Muscle of leg (tissue), 11 donors: Measurements from ENCODE around the gene OOSP3. TPM values are rescaled to one million over a fixed set of nuclear protein-coding genes. Genes with fewer than 3 reads are reported as not detected.
"Not testable (repeated sequence)": the region's sequence is repeated elsewhere in the genome, so short reads cannot be mapped to it uniquely, and the experiment has no call there.

Experiments
- DNase-seq: peaks from one replicate; pipeline ENCODE4 v3.0.0; 2013
- H3K27ac ChIP-seq: one replicate; pipeline ENCODE4 v1.5.1; 2013; ENCODE audit warnings: mild to moderate bottlenecking, low read length, control low read depth
- H3K27me3 ChIP-seq: one replicate; pipeline ENCODE4 v1.6.1; 2013; ENCODE audit warnings: low read length; ENCODE audit not compliant: control insufficient read depth, insufficient read depth
- H3K36me3 ChIP-seq: one replicate; pipeline ENCODE4 v1.6.1; 2013; ENCODE audit warnings: low read length; ENCODE audit not compliant: control insufficient read depth, insufficient read depth
- H3K4me1 ChIP-seq: one replicate; pipeline ENCODE4 v1.6.1; 2013; ENCODE audit warnings: low read length; ENCODE audit not compliant: control insufficient read depth, insufficient read depth
- H3K4me3 ChIP-seq: one replicate; pipeline ENCODE4 v1.5.1; 2013; ENCODE audit warnings: low read length, control low read depth
- H3K9me3 ChIP-seq: replicated peaks from 2 replicates; pipeline ENCODE4 v1.6.1; 2013; ENCODE audit warnings: low read depth, low read length; ENCODE audit not compliant: control insufficient read depth
- WGBS: methylation state at CpG from one replicate; pipeline ENCODE4 v1.1.5; 2013; ENCODE audit warnings: missing lambda C conversion rate; ENCODE audit not compliant: insufficient coverage; 5-methylcytosine and 5-hydroxymethylcytosine counted together
- polyA plus RNA-seq, 8 donors: library from polyadenylated mRNA; unstranded; fragments of 120-200 nt; gene quantifications; one replicate each; pipeline versions ENCODE4 v1.2.1 to v1.2.3, GENCODE V29; 2013; ENCODE audit warnings: inconsistent platforms in 1 of 8, low replicate concordance in 1 of 8; ENCODE audit not compliant: insufficient read length in 8 of 8, insufficient read depth in 1 of 8
- total RNA-seq: library from RNA; stranded (reverse); fragments of 120-200 nt; gene quantifications from one replicate; pipeline ENCODE4 v1.2.4, GENCODE V29; 2013

The OOSP3 gene
- total and polyA plus RNA-seq, 9 donors = not detected

GRCh38 chr11:59867946-59868345 is 10.6 kb upstream of the OOSP3 start:
- Histone ChIP-seq H3K27ac (no peak overlapping the region), H3K4me1 (no peaks in the 10 kb centered on the region)
- 89% methylated on average over 1 of the region's 2 CpGs for WGBS

GRCh38 chr11:59872076-59872475 is 6.5 kb upstream of the OOSP3 start:
- no peak overlapping the region for H3K4me3 ChIP-seq
- H3K27ac ChIP-seq = no peak overlapping the region
- no peaks in the 10 kb centered on the region for H3K4me1 ChIP-seq
- no peaks in the 10 kb centered on the region for H3K27me3 ChIP-seq
- no peaks in the 10 kb centered on the region for H3K36me3 ChIP-seq
- no peaks in the 10 kb centered on the region for H3K9me3 ChIP-seq
- DNase-seq = no peak

More at GRCh38 chr11:59867946-59868345, 10.6 kb upstream of the OOSP3 start:
- Histone ChIP-seq H3K36me3 (no peaks in the 10 kb centered on the region), H3K27me3 (no peaks in the 10 kb centered on the region), H3K4me3 (no peak overlapping the region), H3K9me3 (no peaks in the 10 kb centered on the region)
- DNase-seq = no peak

- DNase-seq = no peak
- H3K4me1 ChIP-seq = no peaks in the 10 kb centered on the region
- no peak overlapping the region for H3K4me3 ChIP-seq
- H3K27ac ChIP-seq = no peak overlapping the region
- no peaks in the 10 kb centered on the region for H3K36me3 ChIP-seq
- no peaks in the 10 kb centered on the region for H3K9me3 ChIP-seq
- WGBS = 80% methylated on average over 1 of the region's 9 CpGs
- H3K27me3 ChIP-seq = no peaks in the 10 kb centered on the region
These were observed 2.6 kb upstream of the OOSP3 start for GRCh38 chr11:59875856-59876519.

- H3K36me3 ChIP-seq = no peaks in the 10 kb centered on the region
- H3K27me3 ChIP-seq = no peaks in the 10 kb centered on the region
- H3K27ac ChIP-seq = no peak overlapping the region
- H3K4me1 ChIP-seq = no peaks in the 10 kb centered on the region
- no peak for DNase-seq
- no peak overlapping the region for H3K4me3 ChIP-seq
- H3K9me3 ChIP-seq = no peaks in the 10 kb centered on the region
These were observed 1.3 kb upstream of the OOSP3 start for GRCh38 chr11:59877325-59877724.

- Histone ChIP-seq H3K27ac (no peak overlapping the region), H3K4me3 (no peak overlapping the region), H3K4me1 (no peaks in the 10 kb centered on the region), H3K36me3 (no peaks in the 10 kb centered on the region), H3K9me3 (no peaks in the 10 kb centered on the region), H3K27me3 (no peaks in the 10 kb centered on the region)
- DNase-seq = no peak
These were observed 798 bp upstream of the OOSP3 start for GRCh38 chr11:59877784-59878183.

- Histone ChIP-seq H3K27me3 (no peaks in the 10 kb centered on the region), H3K9me3 (no peaks in the 10 kb centered on the region), H3K36me3 (no peaks in the 10 kb centered on the region), H3K4me1 (no peaks in the 10 kb centered on the region), H3K4me3 (no peak overlapping the region), H3K27ac (no peak overlapping the region)
- 80% methylated on average over 1 of the region's 1 CpG for WGBS
- DNase-seq = no peak
These were observed 985 bp downstream of the OOSP3 start for GRCh38 chr11:59879567-59879966.

- no peak for DNase-seq
- Histone ChIP-seq H3K36me3 (no peaks in the 10 kb centered on the region), H3K4me1 (no peaks in the 10 kb centered on the region), H3K27me3 (no peaks in the 10 kb centered on the region), H3K9me3 (peaks cover 8% of the 10 kb centered on the region), H3K4me3 (no peak overlapping the region), H3K27ac (no peak overlapping the region)
- no CpG with 5 or more reads among the region's 1 CpG for WGBS
These were observed 5.0 kb downstream of the OOSP3 start for GRCh38 chr11:59883597-59883996.

- H3K4me1 ChIP-seq, H3K36me3 ChIP-seq, H3K4me3 ChIP-seq, H3K27ac ChIP-seq, DNase-seq, H3K27me3 ChIP-seq: not testable (repeated sequence)
- peaks cover 12% of the 10 kb centered on the region for H3K9me3 ChIP-seq
These were observed 8.6 kb downstream of the OOSP3 start for GRCh38 chr11:59887156-59887555.

GRCh38 chr11:59891781-59892181 is 13.2 kb downstream of the OOSP3 start:
- no peak overlapping the region for H3K4me3 ChIP-seq
- peak; percentile 4 for DNase-seq
- H3K9me3 ChIP-seq = peaks cover 11% of the 10 kb centered on the region
- no peaks in the 10 kb centered on the region for H3K27me3 ChIP-seq
- no peaks in the 10 kb centered on the region for H3K4me1 ChIP-seq
- H3K27ac ChIP-seq = no peak overlapping the region
- no peaks in the 10 kb centered on the region for H3K36me3 ChIP-seq
- 5% methylated on average over 2 of the region's 4 CpGs for WGBS

GRCh38 chr11:59894616-59895015 is 16.0 kb downstream of the OOSP3 start:
- Histone ChIP-seq H3K4me3 (no peak overlapping the region), H3K27me3 (no peaks in the 10 kb centered on the region), H3K4me1 (no peaks in the 10 kb centered on the region), H3K9me3 (peaks cover 4% of the 10 kb centered on the region), H3K27ac (no peak overlapping the region), H3K36me3 (no peaks in the 10 kb centered on the region)
- WGBS = no CpG with 5 or more reads among the region's 1 CpG
- DNase-seq = no peak

GRCh38 chr11:59898046-59898445 is 19.5 kb downstream of the OOSP3 start:
- no peak for DNase-seq
- Histone ChIP-seq H3K4me1 (no peaks in the 10 kb centered on the region), H3K36me3 (no peaks in the 10 kb centered on the region), H3K27me3 (no peaks in the 10 kb centered on the region), H3K9me3 (no peaks in the 10 kb centered on the region), H3K4me3 (no peak overlapping the region), H3K27ac (no peak overlapping the region)
- WGBS = 95% methylated on average over 25 of the region's 31 CpGs
